Pons (tissue), 1 donor: Measurements from ENCODE around the gene CDC42.

Source experiments
- DNase-seq: peaks from one replicate; pipeline ENCODE4 v3.0.0-alpha.2; 2016; ENCODE audit warnings: low spot score

Gene CDC42

GRCh38 chr1:22110016-22110415 is 57.5 kb downstream of the CDC42 start:
- no peak for DNase-seq

GRCh38 chr1:22111115-22111514 is 58.6 kb downstream of the CDC42 start:
- DNase-seq = no peak

GRCh38 chr1:22111620-22112019 is 59.1 kb downstream of the CDC42 start:
- DNase-seq = no peak

GRCh38 chr1:22112554-22112953 is 60.0 kb downstream of the CDC42 start:
- DNase-seq = no peak

- peak; percentile 51 for DNase-seq
Observed at GRCh38 chr1:22114083-22115012, 61.8 kb downstream of the CDC42 start.

- no peak for DNase-seq
Observed at GRCh38 chr1:22115286-22115685, 62.8 kb downstream of the CDC42 start.

GRCh38 chr1:22117238-22117637 is 64.7 kb downstream of the CDC42 start:
- peak; percentile 83 for DNase-seq

DNA sequence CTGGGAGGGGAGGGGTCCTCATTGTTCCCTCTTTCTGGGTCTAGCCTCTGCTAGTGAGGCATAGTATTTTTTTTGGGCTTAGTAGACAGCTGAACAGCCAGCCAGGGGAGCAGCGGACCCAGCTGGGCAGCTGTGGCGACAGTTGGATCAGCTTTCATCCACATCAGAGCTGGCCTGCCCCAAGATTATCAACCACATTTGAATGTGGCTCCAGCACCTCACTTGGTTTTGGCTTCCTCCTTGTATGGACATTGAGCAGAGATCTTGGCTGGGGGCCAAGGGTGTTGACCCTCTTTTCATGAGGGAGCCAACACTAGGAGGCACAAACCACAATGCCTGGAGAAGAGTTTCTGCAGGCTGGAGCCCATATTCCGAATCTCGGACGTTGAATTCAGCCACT is 65.3 kb downstream of the CDC42 start:
- DNase-seq = no peak

GRCh38 chr1:22118291-22118992 is 65.9 kb downstream of the CDC42 start:
- no peak for DNase-seq

DNA sequence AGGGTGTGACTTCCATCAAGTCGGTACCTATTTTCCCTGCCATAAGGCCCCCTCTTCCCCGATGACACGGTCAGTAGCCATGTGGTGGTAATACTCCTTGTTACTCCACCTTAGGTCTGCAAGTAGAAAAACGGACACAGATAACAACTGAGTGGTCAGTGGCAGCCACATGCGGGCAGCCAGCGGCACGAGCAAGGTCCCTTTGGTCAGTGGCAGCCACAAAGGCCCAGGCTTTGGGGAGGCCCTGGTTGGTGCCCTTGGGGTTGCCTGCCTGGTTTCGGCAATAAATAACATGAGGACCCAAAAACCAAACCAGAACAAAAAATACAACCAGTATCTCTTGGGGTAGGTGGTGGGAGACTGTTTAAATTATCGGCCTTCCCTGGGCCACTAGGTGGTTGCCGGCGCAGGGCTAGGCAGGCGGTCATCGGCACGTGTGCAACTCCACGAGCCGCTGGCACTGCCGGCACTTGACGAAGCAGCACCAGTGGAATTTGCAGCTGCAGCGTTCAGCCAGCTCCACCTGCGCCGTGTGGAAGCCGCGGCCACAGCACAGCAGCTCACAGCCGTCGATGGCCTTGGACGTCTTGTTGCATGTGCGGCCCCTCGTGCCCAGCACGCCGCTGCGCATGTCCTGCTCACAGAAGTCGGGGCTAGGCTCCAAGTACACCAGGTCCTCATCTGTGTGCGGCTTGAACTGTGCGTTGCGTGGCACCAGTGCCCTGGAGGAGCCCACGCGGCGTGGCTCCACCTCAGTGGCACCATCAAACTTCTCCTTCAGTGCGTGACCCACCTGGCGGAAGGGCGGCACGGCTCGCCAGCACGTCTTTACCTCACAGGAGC is 67.3 kb downstream of the CDC42 start:
- DNase-seq = no peak

DNA sequence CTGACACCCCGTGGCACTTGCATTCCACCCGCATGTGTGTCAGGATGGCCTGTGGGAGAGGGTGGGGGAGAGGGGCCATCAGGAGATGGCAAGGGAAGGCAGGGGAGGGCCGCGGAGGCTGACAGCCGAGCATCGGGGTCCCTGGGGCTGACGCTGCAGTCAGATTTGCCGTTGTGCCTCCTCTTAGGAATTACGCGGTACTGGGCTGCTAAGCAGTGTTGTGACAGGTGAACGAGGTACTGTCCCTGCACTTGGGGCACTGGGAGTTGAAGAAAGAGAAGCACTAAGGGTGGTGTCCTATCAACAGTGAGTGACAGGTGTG is 67.9 kb downstream of the CDC42 start:
- DNase-seq = no peak

DNA sequence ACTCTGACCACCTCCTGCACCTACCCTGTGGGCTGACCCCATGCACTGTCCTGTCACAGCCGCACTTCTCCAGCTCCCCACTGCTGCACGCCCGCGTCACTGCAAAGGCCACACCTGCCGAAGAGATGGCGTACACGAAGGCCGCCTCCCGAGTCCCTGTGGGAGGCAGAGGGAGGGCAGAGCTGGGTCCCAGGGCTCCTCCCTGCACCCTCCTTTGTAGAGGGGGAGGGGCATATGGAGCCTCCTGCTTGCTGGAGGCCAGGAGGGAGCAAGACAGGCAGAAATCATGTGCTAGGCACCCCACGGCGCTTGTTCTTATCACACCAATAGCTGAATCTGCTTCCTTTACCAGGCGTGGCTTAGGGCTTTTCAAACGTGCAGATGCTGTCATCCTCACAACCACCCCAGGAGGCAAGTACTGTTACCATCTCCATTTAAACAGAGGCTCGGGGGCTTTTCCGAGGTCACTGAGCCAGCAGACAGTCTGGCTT is 69.0 kb downstream of the CDC42 start:
- no peak for DNase-seq

DNA sequence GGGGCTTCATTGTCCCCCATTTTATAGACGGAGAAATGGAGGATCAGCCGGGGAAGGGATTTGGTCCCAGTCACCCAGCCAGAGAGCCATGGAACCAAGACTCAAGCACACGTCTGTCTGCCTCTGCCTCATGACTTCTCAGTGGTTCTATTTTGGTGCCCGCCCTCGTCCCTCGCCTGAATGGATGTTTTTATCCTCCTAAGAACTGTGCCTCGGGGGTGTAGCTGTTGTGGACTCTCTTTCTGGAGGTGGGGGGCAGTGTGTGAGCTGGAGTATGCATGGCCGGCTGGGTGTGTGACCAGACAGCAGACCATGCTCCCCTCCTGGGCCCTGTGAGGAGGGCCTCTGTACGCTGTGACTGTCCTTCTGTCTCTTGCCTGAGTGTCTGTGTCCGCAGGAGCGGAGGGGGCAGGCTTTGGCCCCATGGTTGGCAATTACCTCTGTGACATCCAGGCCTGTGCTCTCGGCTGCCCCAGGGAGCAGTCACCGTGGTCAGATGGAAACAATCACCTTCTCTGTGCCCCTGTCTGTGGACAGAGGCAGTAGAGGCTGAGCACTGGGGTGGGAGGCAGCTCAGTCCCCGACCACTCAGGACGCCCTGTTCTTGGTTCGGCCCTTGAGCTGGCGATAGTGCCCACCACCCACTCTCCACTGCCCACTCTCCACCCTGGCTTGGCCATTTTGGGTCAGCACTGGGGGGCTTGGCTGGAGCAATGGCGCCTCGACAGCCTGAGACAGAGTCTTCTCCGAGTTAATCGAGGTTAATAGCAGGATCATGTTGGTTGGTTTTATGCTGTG is 70.0 kb downstream of the CDC42 start:
- peak; percentile 64 for DNase-seq

DNA sequence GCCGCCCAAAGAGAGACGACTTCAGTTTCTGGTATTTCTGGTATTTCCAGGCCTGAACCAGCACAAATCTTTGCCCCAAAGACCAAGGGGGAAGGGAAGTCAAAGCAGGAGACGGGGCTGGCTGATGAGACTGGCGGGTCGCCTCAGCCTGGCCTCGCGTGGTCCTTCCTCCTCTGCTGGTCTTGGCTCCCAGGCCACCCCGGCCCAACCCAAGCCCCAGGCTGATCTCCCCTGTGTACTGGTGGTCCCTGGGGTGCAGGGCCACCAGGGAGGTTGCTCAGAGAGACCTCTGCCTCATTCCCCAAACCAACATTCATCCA is 70.5 kb downstream of the CDC42 start:
- no peak for DNase-seq

GRCh38 chr1:22123901-22124404 is 71.4 kb downstream of the CDC42 start:
- DNase-seq = no peak

GRCh38 chr1:22124592-22125229 is 72.2 kb downstream of the CDC42 start:
- no peak for DNase-seq

- DNase-seq = no peak
Observed at GRCh38 chr1:22126531-22126930, 74.0 kb downstream of the CDC42 start.

DNA sequence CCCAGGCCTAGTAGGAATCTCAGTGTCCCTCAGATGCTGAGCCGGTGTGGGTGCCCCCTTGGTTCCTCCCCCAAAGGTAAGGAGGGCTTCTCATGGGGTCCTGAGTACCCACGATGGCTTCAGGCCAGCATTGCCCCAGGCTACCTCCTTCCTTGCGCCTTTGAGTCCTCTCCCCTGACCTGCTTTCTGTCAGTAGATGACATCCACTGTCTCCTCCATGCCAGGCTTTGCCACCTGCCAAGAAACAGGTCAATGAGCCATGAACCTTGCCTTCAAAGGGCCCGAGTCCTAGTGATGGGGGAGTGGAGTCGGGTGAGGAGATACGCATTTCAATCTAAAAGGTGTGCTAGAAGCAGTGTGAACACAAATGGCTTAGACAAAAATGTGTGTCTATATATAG is 74.7 kb downstream of the CDC42 start:
- DNase-seq = no peak

DNA sequence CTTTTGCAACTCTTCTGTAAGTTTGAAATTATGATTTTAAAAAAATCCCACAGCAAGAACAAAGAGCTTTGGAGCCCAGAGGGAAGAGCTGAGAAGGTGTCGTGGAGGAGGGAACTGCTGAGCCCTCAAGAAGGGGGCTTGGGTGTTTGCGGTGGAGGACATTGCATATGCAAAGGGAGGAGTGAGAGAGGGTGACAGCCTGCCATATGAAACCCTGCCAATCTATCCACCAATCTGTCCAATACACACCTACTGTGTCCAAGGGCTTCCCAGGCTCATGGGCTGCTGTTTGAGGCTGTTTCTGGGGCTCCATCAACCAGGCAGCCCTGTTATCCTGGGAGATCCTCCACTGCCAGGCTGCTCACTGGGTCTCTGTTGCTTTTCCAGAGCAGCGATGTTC is 75.2 kb downstream of the CDC42 start:
- DNase-seq = no peak

- no peak for DNase-seq
Observed at GRCh38 chr1:22128392-22128791, 75.9 kb downstream of the CDC42 start.

GRCh38 chr1:22129501-22130117 is 77.1 kb downstream of the CDC42 start:
- DNase-seq = no peak
